Smooth muscle cell (in vitro differentiated cells): ENCODE measurements around the gene CCDC185. TPM values are rescaled to one million over a fixed set of nuclear protein-coding genes. Genes with fewer than 3 reads are reported as not detected.

Source experiments
- DNase-seq: peaks from one replicate; lab custom pipeline; 2025; ENCODE audit not compliant: unreplicated experiment; lab: John Stamatoyannopoulos, UW
- H2AFZ ChIP-seq: fragments of 200-600 bp; sonication (generic); 2 replicates; pipeline ENCODE4 v1.6.0; 2016; ENCODE audit warnings: antibody characterized with exemption, low read depth, mild to moderate bottlenecking
- H3F3A ChIP-seq: fragments of 200-600 bp; sonication (generic); 2 replicates; pipeline ENCODE4 v1.6.0; 2017; ENCODE audit warnings: antibody characterized with exemption, low read depth
- H3K27ac ChIP-seq: fragments of 200-600 bp; sonication (generic); 2 replicates; pipeline ENCODE4 v1.5.1; 2016; ENCODE audit warnings: low read depth, mild to moderate bottlenecking
- H3K27me3 ChIP-seq: fragments of 200-600 bp; sonication (generic); 2 replicates; pipeline ENCODE4 v1.6.1; 2016; ENCODE audit warnings: low read depth, mild to moderate bottlenecking
- H3K36me3 ChIP-seq: fragments of 200-600 bp; sonication (generic); 2 replicates; pipeline ENCODE4 v1.5.1; 2016; ENCODE audit warnings: low read depth
- H3K4me1 ChIP-seq: fragments of 200-600 bp; sonication (generic); 2 replicates; pipeline ENCODE4 v1.5.1; 2016; ENCODE audit warnings: low read depth
- H3K4me2 ChIP-seq: fragments of 200-600 bp; sonication (generic); 2 replicates; pipeline ENCODE4 v1.6.0; 2016; ENCODE audit warnings: mild to moderate bottlenecking
- H3K4me3 ChIP-seq: fragments of 200-600 bp; sonication (generic); 2 replicates; pipeline ENCODE4 v1.5.1; 2016; ENCODE audit warnings: mild to moderate bottlenecking
- H3K79me2 ChIP-seq: fragments of 200-600 bp; sonication (generic); 2 replicates; pipeline ENCODE4 v1.6.0; 2016; ENCODE audit warnings: low read depth, mild to moderate bottlenecking
- H3K9ac ChIP-seq: fragments of 200-600 bp; sonication (generic); 2 replicates; pipeline ENCODE4 v1.6.0; 2016; ENCODE audit warnings: low read depth
- H3K9me3 ChIP-seq: fragments of 200-600 bp; sonication (generic); replicated peaks from 2 replicates; pipeline ENCODE4 v1.5.1; 2016; ENCODE audit warnings: low read depth
- H4K20me1 ChIP-seq: fragments of 200-600 bp; sonication (generic); 2 replicates; pipeline ENCODE4 v1.6.0; 2016; ENCODE audit warnings: low read depth
- WGBS: methylation state at CpG from one replicate; pipeline ENCODE4 v1.1.7; 2016; ENCODE audit warnings: low lambda C conversion rate; 5-methylcytosine and 5-hydroxymethylcytosine counted together
- polyA plus RNA-seq: library from polyadenylated mRNA; unstranded; fragments of >200 nt; fragmentation: Nextera tagmentation; extraction: Ambion mirVana; gene quantifications from 2 replicates; pipeline ENCODE4 v1.2.1, GENCODE V29; 2016
- total RNA-seq: library from RNA; depleted of rRNA; stranded (reverse); fragments of >200 nt; gene quantifications from 2 replicates; pipeline ENCODE4 v1.2.3, GENCODE V29; 2014
- TF ChIP-seq, protein P1 (sequence below): fragments of 200-600 bp; sonication (generic); IDR thresholded peaks from 2 replicates; pipeline ENCODE4 v1.5.1; 2017; ENCODE audit warnings: borderline replicate concordance, mild to moderate bottlenecking, antibody characterized with exemption; ENCODE audit not compliant: insufficient read depth, poor library complexity, severe bottlenecking

CCDC185 gene
- total and polyA plus RNA-seq, 2 experiments from 2014 or later, result not detected

DNA sequence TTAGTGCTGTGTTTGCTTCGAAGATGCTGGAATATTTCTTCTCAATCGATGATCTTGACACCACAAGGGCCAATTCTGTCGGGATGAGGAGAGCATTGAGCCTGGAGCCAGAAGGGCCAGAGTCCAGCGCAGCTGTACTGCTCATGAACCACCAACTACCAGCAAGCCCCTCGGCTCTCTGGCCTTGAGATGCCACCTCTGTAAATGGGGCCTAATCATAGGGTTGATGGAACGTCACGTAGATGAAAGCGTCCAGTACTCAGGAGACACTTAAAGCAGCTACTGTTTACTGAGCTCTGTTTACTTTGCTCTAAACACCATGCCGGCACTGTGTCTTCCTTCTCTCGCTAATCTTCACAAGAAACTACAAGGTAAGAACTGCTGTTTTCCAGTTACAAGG, 26.3 kb downstream of the CCDC185 start:
- TF ChIP-seq, protein P1, sequence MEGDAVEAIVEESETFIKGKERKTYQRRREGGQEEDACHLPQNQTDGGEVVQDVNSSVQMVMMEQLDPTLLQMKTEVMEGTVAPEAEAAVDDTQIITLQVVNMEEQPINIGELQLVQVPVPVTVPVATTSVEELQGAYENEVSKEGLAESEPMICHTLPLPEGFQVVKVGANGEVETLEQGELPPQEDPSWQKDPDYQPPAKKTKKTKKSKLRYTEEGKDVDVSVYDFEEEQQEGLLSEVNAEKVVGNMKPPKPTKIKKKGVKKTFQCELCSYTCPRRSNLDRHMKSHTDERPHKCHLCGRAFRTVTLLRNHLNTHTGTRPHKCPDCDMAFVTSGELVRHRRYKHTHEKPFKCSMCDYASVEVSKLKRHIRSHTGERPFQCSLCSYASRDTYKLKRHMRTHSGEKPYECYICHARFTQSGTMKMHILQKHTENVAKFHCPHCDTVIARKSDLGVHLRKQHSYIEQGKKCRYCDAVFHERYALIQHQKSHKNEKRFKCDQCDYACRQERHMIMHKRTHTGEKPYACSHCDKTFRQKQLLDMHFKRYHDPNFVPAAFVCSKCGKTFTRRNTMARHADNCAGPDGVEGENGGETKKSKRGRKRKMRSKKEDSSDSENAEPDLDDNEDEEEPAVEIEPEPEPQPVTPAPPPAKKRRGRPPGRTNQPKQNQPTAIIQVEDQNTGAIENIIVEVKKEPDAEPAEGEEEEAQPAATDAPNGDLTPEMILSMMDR, result no peak
- Histone ChIP-seq H3K27me3 (no peaks in the 10 kb centered on the region), H3K9ac (no peak overlapping the region), H3F3A (no peaks in the 10 kb centered on the region), H3K9me3 (no peaks in the 10 kb centered on the region), H3K4me3 (no peak overlapping the region), H3K4me1 (peaks cover 6% of the 10 kb centered on the region), H3K36me3 (no peaks in the 10 kb centered on the region), H3K27ac (no peak overlapping the region), H3K79me2 (no peaks in the 10 kb centered on the region), H4K20me1 (no peaks in the 10 kb centered on the region), H2AFZ (no peak overlapping the region), H3K4me2 (no peak overlapping the region)
- no peak for DNase-seq
- 79% methylated on average over 10 of the region's 10 CpGs for WGBS

DNA sequence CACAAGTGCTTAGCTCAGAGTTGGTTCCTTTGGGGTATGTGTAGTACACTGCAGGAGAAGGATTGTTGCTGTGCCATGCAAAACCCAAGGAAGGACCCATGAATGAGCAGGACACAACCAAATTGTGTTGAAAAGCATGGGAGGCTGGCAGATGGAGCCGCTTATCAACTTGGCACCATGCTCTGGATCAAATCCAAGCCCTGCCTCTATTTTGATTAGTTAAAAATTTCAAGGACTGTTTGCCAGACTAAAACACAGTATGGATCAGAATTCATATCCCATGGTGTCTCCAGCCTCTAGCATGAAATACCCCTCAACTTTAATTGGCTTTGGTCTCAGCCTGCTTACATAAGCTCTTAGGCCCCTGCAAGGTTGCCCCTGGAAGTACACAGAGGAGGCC, 27.8 kb downstream of the CCDC185 start:
- TF ChIP-seq, protein P1, result no peak
- Histone ChIP-seq H3F3A (no peaks in the 10 kb centered on the region), H3K9ac (no peak overlapping the region), H3K9me3 (no peaks in the 10 kb centered on the region), H3K27me3 (no peaks in the 10 kb centered on the region), H3K4me2 (no peak overlapping the region), H4K20me1 (no peaks in the 10 kb centered on the region), H2AFZ (no peak overlapping the region), H3K36me3 (no peaks in the 10 kb centered on the region), H3K4me3 (no peak overlapping the region), H3K4me1 (peaks cover 6% of the 10 kb centered on the region), H3K79me2 (no peaks in the 10 kb centered on the region), H3K27ac (peak overlapping the region; percentile 53)
- 100% methylated on average over 1 of the region's 1 CpG for WGBS
- no peak for DNase-seq

DNA sequence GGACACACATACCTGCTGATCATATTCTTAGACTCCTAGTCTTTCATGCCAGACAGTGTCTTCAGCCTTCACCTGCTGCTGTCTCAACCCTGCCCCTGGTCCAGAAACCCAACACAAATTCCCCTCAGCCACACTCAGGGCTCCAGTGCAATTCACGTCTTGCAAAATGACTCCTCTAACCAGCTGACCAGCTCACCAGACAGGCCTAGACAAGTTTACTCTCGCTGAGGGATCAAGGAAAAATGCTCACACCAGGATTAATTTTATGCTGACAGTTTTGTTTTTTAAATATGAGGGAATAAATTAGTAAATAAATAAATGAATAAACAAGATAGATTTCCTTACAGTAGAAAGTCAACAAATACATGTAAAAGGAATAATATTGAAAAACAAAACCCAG, 28.5 kb downstream of the CCDC185 start:
- Histone ChIP-seq H3K27me3 (no peaks in the 10 kb centered on the region), H3K27ac (peak overlapping the region; percentile 53), H3K4me2 (no peak overlapping the region), H3K4me3 (no peak overlapping the region), H3K36me3 (no peaks in the 10 kb centered on the region), H3K9ac (no peak overlapping the region), H3K9me3 (no peaks in the 10 kb centered on the region), H3F3A (no peaks in the 10 kb centered on the region), H2AFZ (no peak overlapping the region), H3K4me1 (peaks cover 6% of the 10 kb centered on the region), H4K20me1 (no peaks in the 10 kb centered on the region), H3K79me2 (no peaks in the 10 kb centered on the region)
- no peak for DNase-seq
- 8% methylated on average over 2 of the region's 2 CpGs for WGBS
- TF ChIP-seq, protein P1, result no peak

DNA sequence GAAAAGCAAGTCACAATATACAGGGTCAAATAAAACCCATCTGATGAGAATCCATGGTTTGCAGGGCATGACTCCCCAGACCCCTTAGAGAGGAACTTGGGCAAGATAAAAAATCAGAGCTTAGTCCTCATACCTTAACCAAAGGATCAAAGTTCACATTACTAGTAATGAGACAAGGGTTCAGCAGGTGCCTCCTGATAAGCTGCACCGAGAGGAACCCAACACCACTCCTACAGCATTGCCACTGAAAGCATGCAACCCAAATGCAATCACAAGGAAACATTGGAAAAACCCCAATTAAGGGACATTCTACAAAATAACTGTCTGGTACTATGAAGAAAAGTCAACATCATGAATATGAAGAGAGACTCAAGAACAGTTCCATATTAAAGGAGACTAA, 29.7 kb downstream of the CCDC185 start:
- H2AFZ ChIP-seq, result no peak overlapping the region
- no peak for DNase-seq
- H3K9me3 ChIP-seq, result no peaks in the 10 kb centered on the region
- no peak overlapping the region for H3K4me3 ChIP-seq
- H3K27me3 ChIP-seq, result no peaks in the 10 kb centered on the region
- H3K36me3 ChIP-seq, result no peaks in the 10 kb centered on the region
- no peak overlapping the region for H3K9ac ChIP-seq
- no peaks in the 10 kb centered on the region for H4K20me1 ChIP-seq
- H3F3A ChIP-seq, result no peaks in the 10 kb centered on the region
- no peak overlapping the region for H3K27ac ChIP-seq
- 61% methylated on average over 1 of the region's 1 CpG for WGBS
- TF ChIP-seq, protein P1, result no peak
- H3K79me2 ChIP-seq, result no peaks in the 10 kb centered on the region
- peaks cover 6% of the 10 kb centered on the region for H3K4me1 ChIP-seq
- no peak overlapping the region for H3K4me2 ChIP-seq
